GM21381 (cell line): Measurements from ENCODE around the gene MROH2A.
"Not testable (repeated sequence)": the region's sequence is repeated elsewhere in the genome, so short reads cannot be mapped to it uniquely, and the experiment has no call there.

Source experiments
- ATAC-seq: cut with Tn5 transposase; IDR thresholded peaks from one replicate; pipeline ENCODE4 v1.9.1; 2021; ENCODE audit warnings: mild to moderate bottlenecking, moderate library complexity; ENCODE audit not compliant: unreplicated experiment

The MROH2A gene

GRCh38 chr2:233853353-233853752, 75.2 kb downstream of the MROH2A start:
- no peak for ATAC-seq

DNA sequence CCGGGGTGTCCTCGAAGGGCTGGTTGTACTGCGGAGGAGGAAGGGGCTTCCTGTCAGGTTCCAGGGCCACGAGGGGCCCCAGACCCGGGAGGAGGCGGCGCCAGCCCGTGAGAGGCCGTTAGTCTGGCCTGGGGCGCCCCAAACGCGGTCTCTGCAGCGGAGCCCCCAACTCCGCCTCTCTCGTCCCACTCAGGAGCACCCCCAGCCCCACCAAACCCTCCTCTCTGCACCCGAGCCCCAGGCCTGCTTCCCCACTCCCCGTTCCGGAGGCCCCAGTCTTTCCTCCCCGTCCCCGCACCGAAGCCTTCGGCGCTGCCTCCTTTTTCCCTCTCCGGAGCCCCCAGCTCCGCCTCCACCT, 75.7 kb downstream of the MROH2A start:
- no peak for ATAC-seq

- peak; percentile 94 for ATAC-seq
Measured at GRCh38 chr2:233854241-233854981, 76.3 kb downstream of the MROH2A start, which contains the start of gene HJURP. Gene HJURP (minus strand): TSS chr2:233854535. CDS start chr2:233854500, 35 bp downstream.

DNA sequence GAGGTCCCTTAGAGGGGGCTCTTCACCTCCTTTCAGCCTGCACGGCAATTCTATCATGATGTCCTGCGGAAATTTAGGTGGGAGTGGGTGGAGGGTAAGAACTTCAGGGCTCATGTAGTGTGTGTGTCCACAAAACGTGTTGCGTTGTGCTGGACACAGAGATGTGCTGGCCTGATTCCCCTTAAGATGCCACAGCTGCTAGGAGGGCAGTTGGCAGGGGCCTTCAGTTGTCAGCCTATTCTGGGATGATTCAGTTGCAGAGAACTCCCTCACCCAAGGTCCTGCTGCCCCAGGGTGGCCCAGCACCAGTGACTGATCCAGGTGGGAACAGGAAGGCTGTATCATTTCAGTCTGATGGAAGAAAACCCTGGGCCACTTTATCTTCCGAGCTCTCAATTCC, 77.2 kb downstream of the MROH2A start:
- ATAC-seq, result no peak

DNA sequence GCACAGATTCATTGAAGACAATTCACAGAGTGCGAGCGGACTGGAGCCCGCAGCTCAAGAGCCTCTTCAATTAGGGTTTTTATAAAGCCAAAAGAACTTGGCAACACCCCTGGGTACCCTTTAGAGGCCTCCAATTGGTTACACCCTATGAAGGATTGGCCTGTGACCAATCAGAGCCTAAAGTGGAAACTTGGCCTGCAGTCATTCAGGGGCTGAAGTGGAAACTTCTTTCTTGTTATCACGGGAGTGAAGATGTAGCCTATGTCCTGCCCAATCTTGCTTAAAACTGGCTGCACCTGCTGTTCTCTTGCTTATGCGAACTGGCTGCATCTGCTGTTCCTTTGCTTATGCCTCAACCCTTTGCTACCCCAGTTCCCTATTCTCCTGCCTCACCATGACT, 78.1 kb downstream of the MROH2A start:
- ATAC-seq, result no peak

DNA sequence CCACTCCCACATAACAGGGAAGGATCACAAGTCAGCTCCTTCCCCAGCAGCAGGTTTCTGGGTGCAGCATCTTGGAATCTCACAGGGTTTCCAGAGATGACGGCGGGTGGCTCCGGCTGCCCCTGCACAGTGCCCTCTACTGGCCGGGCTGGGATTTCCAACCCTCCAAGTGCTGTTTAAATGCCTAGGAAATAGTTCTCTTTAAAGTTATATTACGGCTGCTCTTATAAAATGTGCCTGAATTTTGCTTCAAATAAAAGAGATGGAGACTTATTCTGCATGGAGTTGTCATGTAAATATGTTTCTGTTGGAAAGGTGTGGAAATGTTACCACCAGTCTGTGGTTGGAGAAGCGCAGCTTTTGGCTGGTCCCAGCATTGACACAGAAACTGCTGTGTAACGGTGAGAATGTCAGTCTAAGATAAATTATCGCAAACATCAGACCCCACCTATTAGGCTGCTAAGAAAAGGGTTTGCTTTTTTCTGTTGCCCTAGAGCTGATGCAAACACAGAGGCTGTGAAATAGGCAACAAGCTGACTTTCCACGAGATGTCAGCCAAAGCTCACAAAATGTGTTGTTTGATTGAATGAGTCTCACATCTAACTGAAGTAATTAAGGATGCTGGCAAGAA, 79.5 kb downstream of the MROH2A start:
- ATAC-seq, result no peak

DNA sequence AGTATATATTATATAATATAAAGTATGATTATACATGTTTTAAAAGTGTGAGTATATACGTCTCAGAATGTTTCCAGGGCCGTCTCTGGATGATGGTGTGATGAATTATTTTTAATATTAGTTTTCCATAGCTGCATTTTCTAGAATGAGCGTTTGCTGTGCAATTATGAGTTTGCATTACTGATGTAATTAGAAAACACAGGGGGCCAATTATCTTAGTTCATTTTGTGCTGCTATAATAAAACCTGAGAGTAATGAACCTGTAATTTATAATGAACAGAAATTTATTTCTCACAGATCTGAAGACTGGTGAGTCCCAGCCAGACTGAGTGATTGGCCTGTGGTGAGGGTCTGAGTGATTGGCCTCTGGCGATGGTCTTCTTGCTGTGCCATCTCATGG, 80.2 kb downstream of the MROH2A start:
- no peak for ATAC-seq

DNA sequence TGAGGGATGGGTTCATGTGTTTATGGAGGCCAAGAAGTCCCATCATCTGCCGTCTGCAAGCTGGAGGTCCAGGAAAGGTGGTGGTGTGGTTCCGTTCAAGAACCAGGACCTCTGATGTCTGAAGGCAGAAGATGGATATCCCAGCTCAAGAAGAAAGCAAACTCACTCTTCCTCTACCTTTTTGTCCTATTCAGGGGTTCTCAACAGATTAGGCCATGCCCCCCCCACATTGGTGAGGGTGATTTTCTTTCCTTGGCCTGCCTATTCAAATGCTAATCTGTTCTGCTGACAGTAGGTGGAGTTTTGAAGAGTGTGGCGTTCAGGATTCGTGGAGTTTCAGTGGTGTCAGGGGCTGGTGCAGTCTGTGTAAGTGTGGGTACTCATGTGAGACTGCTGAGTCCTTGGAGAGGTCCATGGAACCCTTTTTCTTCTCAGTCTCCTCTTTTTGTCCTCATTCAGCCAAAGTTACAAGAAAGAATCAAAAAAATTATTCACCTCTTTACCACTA, 84.2 kb downstream of the MROH2A start:
- no peak for ATAC-seq

GRCh38 chr2:233865838-233866237, 87.7 kb downstream of the MROH2A start:
- ATAC-seq, result no peak

GRCh38 chr2:233866479-233866878, 88.3 kb downstream of the MROH2A start:
- no peak for ATAC-seq

DNA sequence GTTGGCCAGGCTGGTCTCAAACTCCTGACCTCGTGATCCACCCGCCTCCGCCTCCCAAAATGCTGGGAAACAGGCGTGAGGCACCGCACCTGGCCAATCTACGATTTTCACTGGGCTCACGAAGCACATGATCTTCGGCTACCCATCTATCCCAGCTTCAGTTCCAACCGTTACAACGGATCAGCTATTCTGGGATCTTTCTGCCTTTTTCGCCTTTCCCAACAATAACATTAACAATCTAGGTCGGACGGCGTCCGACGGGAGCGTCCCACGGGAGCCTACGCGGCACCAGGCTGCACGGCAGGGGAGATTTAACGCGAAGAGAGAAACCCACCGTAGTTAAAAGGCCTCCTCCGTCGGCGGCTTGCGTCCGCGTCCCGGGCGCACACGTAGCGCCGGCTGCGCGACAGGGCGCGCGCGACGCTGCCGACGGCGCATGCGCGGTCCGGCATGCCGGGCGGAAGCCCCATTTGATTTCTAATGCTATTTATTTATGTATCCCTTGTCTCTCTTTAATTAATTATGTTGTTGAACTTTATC, 89.9 kb downstream of the MROH2A start, which contains the start of gene MSL3B:
MSL3B (minus strand) TSS at position 394 of the 540 bp plus-strand sequence.
- peak; percentile 70 for ATAC-seq

- ATAC-seq, result no peak
Measured at GRCh38 chr2:233871432-233871831, 93.3 kb downstream of the MROH2A start.

- ATAC-seq, result not testable (repeated sequence)
Measured at GRCh38 chr2:233872125-233872524, 94.0 kb downstream of the MROH2A start.

- ATAC-seq, result no peak
Measured at GRCh38 chr2:233882353-233882752, 104.2 kb downstream of the MROH2A start.
